HAP-1 (cell line): ENCODE measurements around the gene FANK1.

Experiments
- DNase-seq, 2 experiments: peaks; one replicate each; pipeline ENCODE4 v3.0.0-alpha.2; 2016 to 2020; ENCODE audit warnings: low spot score in 2 of 2
- H3K27me3 ChIP-seq: fragments of 250-450 bp; sonication (Bioruptor Pico); 2 replicates; pipeline ENCODE4 v1.5.1; 2020; ENCODE audit warnings: low read depth, mild to moderate bottlenecking, moderate library complexity
- H3K36me3 ChIP-seq: fragments of 250-450 bp; sonication (Bioruptor Pico); replicated peaks from 2 replicates; pipeline ENCODE4 v1.5.1; 2020; ENCODE audit warnings: mild to moderate bottlenecking
- H3K4me1 ChIP-seq: fragments of 250-450 bp; sonication (Bioruptor Pico); 2 replicates; pipeline ENCODE4 v1.5.1; 2020; ENCODE audit warnings: mild to moderate bottlenecking
- H3K4me3 ChIP-seq: fragments of 250-450 bp; sonication (Bioruptor Pico); 2 replicates; pipeline ENCODE4 v1.5.1; 2020; ENCODE audit warnings: mild to moderate bottlenecking, moderate library complexity
- H3K9me3 ChIP-seq: fragments of 250-450 bp; sonication (Bioruptor Pico); 2 replicates; pipeline ENCODE4 v1.5.1; 2020; ENCODE audit warnings: mild to moderate bottlenecking, moderate library complexity
- in situ Hi-C: fragments of 300-500 bp; cut with MboI; formaldehyde crosslinking; loops from 3 replicates; pipeline ENCODE4 v1.14.3; 2020; ENCODE audit warnings: low sequenced_read_pairs, inconsistent platforms, mixed read lengths

FANK1 gene

GRCh38 chr10:126016156-126016805, 119.9 kb downstream of the FANK1 start:
- H3K9me3 ChIP-seq: no peaks in the 10 kb centered on the region
- H3K27me3 ChIP-seq: no peaks in the 10 kb centered on the region
- peaks cover 10% of the 10 kb centered on the region for H3K4me1 ChIP-seq
- no peak overlapping the region for H3K4me3 ChIP-seq
- no peak for DNase-seq
- in situ Hi-C loops: no loop called here
- no peaks in the 10 kb centered on the region for H3K36me3 ChIP-seq

- Histone ChIP-seq H3K36me3 (no peaks in the 10 kb centered on the region), H3K9me3 (no peaks in the 10 kb centered on the region), H3K27me3 (no peaks in the 10 kb centered on the region), H3K4me3 (no peak overlapping the region), H3K4me1 (peaks cover 10% of the 10 kb centered on the region)
- DNase-seq: no peak
- in situ Hi-C loops: no loop called here
Observed at GRCh38 chr10:126016882-126017281, 120.5 kb downstream of the FANK1 start.

GRCh38 chr10:126017961-126018560, 121.7 kb downstream of the FANK1 start:
- H3K27me3 ChIP-seq: no peaks in the 10 kb centered on the region
- no peak overlapping the region for H3K4me3 ChIP-seq
- H3K9me3 ChIP-seq: no peaks in the 10 kb centered on the region
- no peak for DNase-seq
- peaks cover 10% of the 10 kb centered on the region for H3K4me1 ChIP-seq
- no peaks in the 10 kb centered on the region for H3K36me3 ChIP-seq
- in situ Hi-C loops: no loop called here

- DNase-seq: no peak
- in situ Hi-C loops: no loop called here
- H3K9me3 ChIP-seq: no peaks in the 10 kb centered on the region
- H3K27me3 ChIP-seq: no peaks in the 10 kb centered on the region
- no peak overlapping the region for H3K4me3 ChIP-seq
- H3K36me3 ChIP-seq: no peaks in the 10 kb centered on the region
- no peaks in the 10 kb centered on the region for H3K4me1 ChIP-seq
Observed at GRCh38 chr10:126021833-126022500, 125.6 kb downstream of the FANK1 start.

GRCh38 chr10:126022841-126023240, 126.5 kb downstream of the FANK1 start:
- in situ Hi-C loops: no loop called here
- H3K4me1 ChIP-seq: no peaks in the 10 kb centered on the region
- no peak for DNase-seq
- H3K4me3 ChIP-seq: no peak overlapping the region
- no peaks in the 10 kb centered on the region for H3K27me3 ChIP-seq
- H3K9me3 ChIP-seq: no peaks in the 10 kb centered on the region
- H3K36me3 ChIP-seq: no peaks in the 10 kb centered on the region

GRCh38 chr10:126027692-126028091, 131.3 kb downstream of the FANK1 start:
- in situ Hi-C loops: no loop called here
- Histone ChIP-seq H3K36me3 (no peaks in the 10 kb centered on the region), H3K9me3 (no peaks in the 10 kb centered on the region), H3K4me1 (no peaks in the 10 kb centered on the region), H3K4me3 (no peak overlapping the region), H3K27me3 (no peaks in the 10 kb centered on the region)
- DNase-seq: no peak

GRCh38 chr10:126029999-126030398, 133.6 kb downstream of the FANK1 start:
- H3K27me3 ChIP-seq: no peaks in the 10 kb centered on the region
- H3K4me1 ChIP-seq: no peaks in the 10 kb centered on the region
- no peaks in the 10 kb centered on the region for H3K9me3 ChIP-seq
- H3K36me3 ChIP-seq: no peaks in the 10 kb centered on the region
- in situ Hi-C loops: no loop called here
- H3K4me3 ChIP-seq: no peak overlapping the region
- DNase-seq: no peak

GRCh38 chr10:126034586-126034985, 138.2 kb downstream of the FANK1 start:
- in situ Hi-C loops: no loop called here
- Histone ChIP-seq H3K4me1 (no peaks in the 10 kb centered on the region), H3K4me3 (no peak overlapping the region), H3K27me3 (no peaks in the 10 kb centered on the region), H3K36me3 (no peaks in the 10 kb centered on the region), H3K9me3 (no peaks in the 10 kb centered on the region)
- no peak for DNase-seq

GRCh38 chr10:126036515-126036914, 140.2 kb downstream of the FANK1 start:
- no peak for DNase-seq
- no peaks in the 10 kb centered on the region for H3K36me3 ChIP-seq
- no peak overlapping the region for H3K4me3 ChIP-seq
- in situ Hi-C loops: no loop called here
- no peaks in the 10 kb centered on the region for H3K27me3 ChIP-seq
- no peaks in the 10 kb centered on the region for H3K9me3 ChIP-seq
- H3K4me1 ChIP-seq: no peaks in the 10 kb centered on the region

- in situ Hi-C loops: no loop called here
- Histone ChIP-seq H3K36me3 (no peaks in the 10 kb centered on the region), H3K9me3 (no peaks in the 10 kb centered on the region), H3K4me3 (no peak overlapping the region), H3K27me3 (no peaks in the 10 kb centered on the region), H3K4me1 (peaks cover 3% of the 10 kb centered on the region; the same call in 1 of the 2 replicates)
- DNase-seq: no peak
Observed at GRCh38 chr10:126037946-126038345, 141.6 kb downstream of the FANK1 start.

GRCh38 chr10:126041117-126041516, 144.8 kb downstream of the FANK1 start:
- H3K4me1 ChIP-seq: peaks cover 14% of the 10 kb centered on the region
- H3K4me3 ChIP-seq: no peak overlapping the region
- H3K27me3 ChIP-seq: no peaks in the 10 kb centered on the region
- H3K36me3 ChIP-seq: no peaks in the 10 kb centered on the region
- no peaks in the 10 kb centered on the region for H3K9me3 ChIP-seq
- in situ Hi-C loops: no loop called here
- DNase-seq: no peak

GRCh38 chr10:126041804-126042231, 145.5 kb downstream of the FANK1 start:
- Histone ChIP-seq H3K4me1 (peaks cover 17% of the 10 kb centered on the region), H3K36me3 (no peaks in the 10 kb centered on the region), H3K9me3 (no peaks in the 10 kb centered on the region; the same call in 1 of the 2 replicates), H3K4me3 (no peak overlapping the region), H3K27me3 (no peaks in the 10 kb centered on the region)
- DNase-seq: peak in 1 of 2 experiments; percentile 53
- in situ Hi-C loops: no loop called here

- H3K4me3 ChIP-seq: no peak overlapping the region
- H3K36me3 ChIP-seq: no peaks in the 10 kb centered on the region
- in situ Hi-C loops: no loop called here
- no peaks in the 10 kb centered on the region for H3K27me3 ChIP-seq
- no peak for DNase-seq
- no peaks in the 10 kb centered on the region; the same call in 1 of the 2 replicates for H3K9me3 ChIP-seq
- H3K4me1 ChIP-seq: peaks cover 17% of the 10 kb centered on the region
Observed at GRCh38 chr10:126042354-126042753, 146.0 kb downstream of the FANK1 start.

- Histone ChIP-seq H3K4me1 (peaks cover 17% of the 10 kb centered on the region), H3K9me3 (no peaks in the 10 kb centered on the region; the same call in 1 of the 2 replicates), H3K36me3 (no peaks in the 10 kb centered on the region), H3K4me3 (no peak overlapping the region), H3K27me3 (no peaks in the 10 kb centered on the region)
- DNase-seq: no peak
- in situ Hi-C loops: no loop called here
Observed at GRCh38 chr10:126042906-126043305, 146.5 kb downstream of the FANK1 start.
